ENCODE data around the gene EIF2B2.
A peak's percentile ranks its signal among the peaks of the same experiment; 100 is the strongest.

The EIF2B2 gene

DNA sequence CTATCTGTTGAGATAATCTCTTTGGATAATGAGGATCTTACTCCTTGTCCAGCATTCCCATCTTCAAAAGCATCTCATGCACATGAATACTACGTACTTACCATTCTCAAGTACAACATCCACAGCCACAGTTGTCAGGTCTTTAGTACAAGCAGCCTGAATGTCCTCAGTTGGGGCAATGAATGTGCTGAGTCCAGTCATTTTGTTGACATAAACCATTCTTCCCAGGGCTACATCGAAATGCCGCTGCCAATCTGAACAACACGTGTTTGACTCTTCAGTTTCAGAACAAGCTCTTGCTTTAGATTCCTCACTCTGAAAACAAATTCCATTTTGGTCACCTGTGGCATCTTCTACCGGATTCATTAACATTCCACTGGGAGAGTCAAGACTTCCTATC is 43.6 kb downstream of the EIF2B2 start:
- no peak for DNase-seq

DNA sequence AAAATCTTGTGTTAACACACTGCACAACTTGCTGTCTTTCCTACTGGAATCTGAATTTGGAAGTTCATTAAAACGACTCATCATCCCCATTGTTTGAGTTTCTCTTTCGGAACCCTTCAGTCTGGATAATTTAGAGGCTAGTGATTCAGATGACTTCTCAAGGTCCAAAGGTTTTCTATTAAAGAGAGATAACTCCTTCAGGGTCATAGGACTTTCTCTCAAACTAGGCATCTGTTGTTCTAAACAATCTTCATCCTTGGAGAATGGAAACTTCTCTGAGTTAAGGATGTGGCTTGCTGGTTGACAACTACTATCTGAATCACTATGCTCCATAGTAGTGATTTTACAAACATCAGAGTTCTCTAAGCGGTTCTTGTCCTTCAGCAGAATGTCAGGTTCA is 44.2 kb downstream of the EIF2B2 start:
- DNase-seq, result no peak

DNA sequence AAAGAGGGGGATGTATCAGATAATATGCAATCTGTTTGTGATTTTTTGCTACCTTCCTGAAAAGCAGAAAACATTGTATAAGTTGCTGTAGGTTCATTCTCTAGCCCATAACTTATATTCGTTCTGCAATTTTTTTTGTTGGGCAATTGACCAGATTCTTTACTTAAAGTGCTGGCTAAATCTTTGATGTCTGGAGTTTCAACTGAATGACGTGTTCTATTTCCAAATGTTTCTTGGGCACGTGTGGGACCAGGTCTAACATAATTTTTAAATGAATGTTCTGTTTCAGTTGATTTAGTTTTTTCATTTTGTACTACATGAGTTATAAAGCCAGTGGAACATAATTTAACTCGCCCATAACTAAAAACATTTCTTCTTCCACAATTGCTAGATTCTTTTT is 44.8 kb downstream of the EIF2B2 start:
- no peak for DNase-seq

DNA sequence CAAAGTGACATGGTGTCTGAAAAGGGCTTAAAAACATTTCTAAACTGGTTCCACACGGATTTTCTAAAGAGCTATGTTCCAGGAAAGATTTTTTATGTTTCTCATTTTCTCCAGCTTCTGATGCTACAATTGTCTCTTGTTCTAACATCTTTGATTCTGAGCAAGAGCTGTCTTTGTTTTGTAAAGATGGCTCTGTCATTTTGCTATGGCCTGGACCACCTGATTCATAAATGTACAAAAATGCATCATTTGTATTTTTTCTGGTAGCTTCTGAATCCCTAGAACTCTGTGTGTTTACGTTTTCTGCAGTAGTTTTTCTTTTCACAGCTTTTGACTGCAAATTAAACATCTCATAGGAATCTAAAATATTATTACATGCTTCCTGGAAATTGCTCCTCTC is 45.4 kb downstream of the EIF2B2 start:
- DNase-seq, result no peak

DNA sequence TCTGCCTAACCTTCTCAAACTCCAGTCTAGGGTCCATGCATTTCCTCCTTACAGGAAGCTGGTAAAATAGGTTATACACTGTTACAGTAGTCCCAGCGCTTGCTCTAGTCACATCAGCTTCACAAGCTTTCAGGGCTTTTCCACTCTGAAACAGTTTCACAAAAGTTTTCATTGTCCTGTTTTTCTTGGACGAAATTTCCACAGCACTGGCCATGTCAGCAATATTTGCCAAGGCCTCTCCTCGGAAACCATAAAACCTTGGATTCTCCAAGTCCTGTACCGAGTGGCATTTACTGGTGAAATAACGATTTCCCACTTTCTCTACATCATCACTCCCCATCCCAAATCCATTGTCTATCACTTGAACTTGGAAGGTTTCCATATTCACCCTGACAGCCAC is 46.4 kb downstream of the EIF2B2 start:
- DNase-seq, result no peak

DNA sequence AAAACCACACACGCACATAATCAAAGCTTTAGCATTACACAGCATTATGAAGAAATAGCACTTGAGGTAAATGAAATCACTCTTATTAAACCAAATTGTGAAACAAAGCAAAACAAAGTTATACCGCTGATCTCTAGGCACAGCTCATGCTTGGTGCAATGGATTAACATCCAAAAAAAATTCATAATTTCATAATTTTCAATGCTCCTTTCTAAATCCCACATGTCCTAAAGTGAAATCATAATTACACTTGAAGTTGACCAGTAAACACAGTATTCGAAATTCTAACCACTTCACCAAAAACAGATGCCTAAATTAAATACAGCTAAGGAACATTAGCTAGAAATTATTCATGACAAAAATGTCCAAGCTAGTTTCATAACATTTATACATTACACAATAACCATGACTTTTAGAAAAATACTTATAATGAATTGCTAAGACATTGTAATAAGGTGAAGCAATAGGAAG is 47.0 kb downstream of the EIF2B2 start:
- no peak for DNase-seq

DNA sequence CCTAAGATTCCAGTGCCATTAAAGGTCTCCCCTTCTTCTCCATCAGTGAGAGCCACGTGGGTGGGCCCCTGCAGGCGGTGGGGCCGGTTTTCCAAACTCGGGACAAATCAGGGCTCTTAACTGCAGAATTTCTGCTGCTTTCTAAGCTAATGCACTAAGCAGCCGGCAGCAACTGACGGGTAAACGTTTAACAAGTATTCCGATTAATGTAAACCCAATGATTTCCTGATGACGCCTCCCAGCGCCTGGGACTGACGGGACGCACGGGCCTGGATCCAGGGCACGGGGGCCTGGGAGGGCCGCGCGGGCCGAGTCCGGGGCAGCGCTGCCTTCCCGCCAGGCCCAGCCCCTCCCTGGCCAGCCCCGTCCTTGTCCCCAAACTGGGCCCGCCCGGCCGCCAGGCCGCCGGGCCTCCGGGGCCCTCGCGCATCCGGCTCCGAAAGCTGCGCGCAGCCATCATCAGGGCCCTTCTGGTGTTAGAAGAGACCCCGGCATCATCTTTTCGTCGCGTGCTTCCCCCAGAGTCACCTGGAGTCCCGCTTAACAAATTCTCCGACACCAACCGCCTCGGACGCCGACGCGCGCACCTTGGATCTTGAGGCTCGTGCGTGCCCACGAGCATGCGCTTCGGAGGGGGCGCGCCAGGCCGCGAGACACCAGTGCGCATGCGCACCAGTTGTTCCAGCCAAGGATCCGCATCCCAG is 48.3 kb downstream of the EIF2B2 start, which contains the start of gene MLH3:
Gene MLH3 (minus strand): TSS at position 616 of the 704 bp plus-strand sequence. CDS start 1,812 bp downstream, outside the sequence.
- DNase-seq, result peak; percentile 60 to 84

DNA sequence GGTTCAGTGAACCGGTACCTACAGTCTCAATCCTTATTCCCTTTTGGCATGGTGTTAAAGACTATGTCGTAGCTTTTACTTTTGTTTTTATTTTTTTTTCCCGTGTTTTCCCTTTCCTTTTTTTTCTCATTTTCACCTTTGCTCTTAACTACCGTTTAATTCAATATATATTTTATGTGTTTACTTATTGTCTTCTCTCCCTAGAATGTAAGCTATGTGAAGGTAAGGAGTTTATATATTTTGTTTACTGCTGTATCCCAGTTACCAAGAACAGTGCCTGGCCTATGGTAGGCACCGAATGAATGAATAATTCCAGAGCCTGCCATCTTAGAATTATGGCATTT is 48.8 kb downstream of the EIF2B2 start:
- no peak for DNase-seq

DNA sequence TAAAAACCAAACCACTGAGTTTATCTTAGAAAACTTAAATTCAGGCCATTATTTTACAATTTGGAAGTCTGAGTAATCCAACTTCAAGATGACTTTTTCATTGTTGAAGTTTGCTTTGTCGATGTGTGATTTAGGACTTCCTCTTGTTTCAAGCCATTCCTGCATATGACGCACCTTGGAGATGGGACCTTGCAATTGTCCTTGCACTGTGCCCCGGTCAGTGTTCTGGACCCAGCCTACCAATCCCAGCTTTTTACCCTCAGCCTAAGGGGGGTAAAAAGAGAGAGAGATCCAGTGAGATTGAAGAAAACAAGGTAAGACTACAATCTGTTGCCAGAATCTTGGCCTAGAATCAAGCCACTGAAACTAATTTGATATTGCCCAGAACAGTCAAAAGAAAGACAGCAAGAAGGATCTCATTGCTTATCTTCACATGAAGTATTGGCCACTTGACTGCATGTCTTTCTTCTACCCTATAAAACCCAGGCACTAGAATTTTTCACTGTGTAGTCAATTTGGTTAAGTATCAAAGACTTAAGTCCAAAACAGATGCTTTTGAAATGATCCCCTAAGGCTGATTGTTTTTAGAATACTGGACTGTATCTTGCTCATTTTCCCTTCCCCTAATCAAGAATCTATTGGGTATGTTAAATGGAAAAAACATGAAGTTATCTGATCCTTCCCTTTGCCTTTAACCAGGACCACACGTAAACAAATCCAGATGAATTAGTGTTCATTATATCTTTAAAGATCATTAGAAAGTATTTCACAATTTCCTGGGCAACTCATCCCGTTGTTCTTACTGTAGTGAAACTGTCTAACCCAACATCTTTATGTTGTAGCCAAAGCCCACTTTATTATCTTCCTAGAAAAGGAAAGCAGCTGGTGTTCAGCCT is 50.9 kb downstream of the EIF2B2 start:
- DNase-seq, result no peak

DNA sequence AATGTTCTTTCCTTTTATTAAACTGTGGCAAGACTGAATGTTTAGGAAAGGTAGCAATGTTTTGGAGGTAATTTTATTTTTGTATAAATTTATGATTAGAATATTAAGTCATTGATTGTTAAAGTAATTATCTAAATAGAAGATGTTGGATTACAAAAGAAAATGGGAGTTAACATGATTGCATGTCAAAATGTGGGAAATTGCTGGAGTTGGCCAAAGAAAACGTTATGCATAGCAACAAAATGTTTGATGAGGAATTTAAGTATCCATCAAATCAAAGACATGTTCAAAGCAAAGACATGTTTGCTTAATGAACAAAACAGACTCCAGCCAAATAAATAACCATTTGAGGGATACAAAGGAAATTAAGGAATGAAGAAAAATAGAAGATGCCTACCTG is 51.7 kb downstream of the EIF2B2 start:
- DNase-seq, result no peak

DNA sequence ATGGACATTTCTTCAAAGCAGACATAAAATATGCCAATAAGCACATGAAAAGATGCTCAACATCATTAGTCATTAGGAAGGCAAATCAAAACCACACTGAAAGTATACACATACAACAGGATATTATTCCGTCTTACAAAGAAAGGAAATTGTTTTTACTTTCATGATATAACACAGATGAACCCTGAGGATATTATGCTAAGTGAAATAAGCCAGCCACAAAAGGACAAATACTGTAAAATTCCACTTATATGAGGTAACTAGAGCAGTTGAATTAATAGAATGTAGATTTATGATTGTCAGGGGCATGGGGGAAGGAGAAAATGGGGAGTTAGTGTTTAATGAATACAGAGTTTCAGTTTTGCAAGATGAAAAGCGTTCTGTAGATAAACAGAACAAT is 56.9 kb downstream of the EIF2B2 start:
- DNase-seq, result no peak

DNA sequence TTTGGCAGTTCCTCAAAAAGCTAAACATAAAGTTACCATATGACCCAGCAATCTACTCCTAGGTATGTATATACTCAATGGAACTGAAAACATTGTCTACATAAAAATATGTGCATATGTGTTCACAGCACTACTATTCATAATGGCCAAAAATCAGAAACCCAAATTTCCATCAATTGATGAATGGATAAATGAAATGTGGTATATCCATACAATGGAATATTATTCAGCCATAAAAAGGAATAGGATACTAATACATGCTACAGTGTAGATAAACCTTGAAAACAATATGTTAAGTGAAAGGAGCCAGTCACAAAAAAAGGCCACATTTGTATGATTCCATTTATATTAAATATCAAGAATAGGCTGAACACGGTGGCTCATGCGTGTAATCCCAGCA is 57.7 kb downstream of the EIF2B2 start:
- no peak for DNase-seq
